HepG2 (cell line): Measurements from ENCODE around the gene CARD16.

Experiments
- ATM ChIP-seq: fragments of 450-650 bp; IDR thresholded peaks from 2 replicates; pipeline ENCODE4 v1.7.1; 2017; ENCODE audit warnings: mild to moderate bottlenecking, borderline replicate concordance
- HINFP ChIP-seq: sonication (generic); formaldehyde crosslinking; IDR thresholded peaks from 2 replicates; pipeline ENCODE4 v1.4.0; 2020; ENCODE audit warnings: low read depth, mild to moderate bottlenecking, missing genetic modification reagents
- POLR2AphosphoS5 ChIP-seq: IDR thresholded peaks from 2 replicates; pipeline ENCODE4 v1.6.1; 2012; ENCODE audit warnings: low read depth, low read length
- ZNF44 ChIP-seq: sonication (generic); formaldehyde crosslinking; IDR thresholded peaks from 2 replicates; pipeline ENCODE4 v1.5.1; 2020; ENCODE audit warnings: mild to moderate bottlenecking, missing genetic modification reagents
- ZNF776 ChIP-seq: sonication (generic); formaldehyde crosslinking; IDR thresholded peaks from 2 replicates; pipeline ENCODE4 v1.4.0; 2020; ENCODE audit warnings: mild to moderate bottlenecking, missing genetic modification reagents
- TF ChIP-seq, protein P1 (sequence below): sonication (generic); formaldehyde crosslinking; IDR thresholded peaks from 2 replicates; pipeline ENCODE4 v1.4.0; 2020; ENCODE audit warnings: mild to moderate bottlenecking, missing genetic modification reagents

GRCh38 chr11:105040703-105041102 lies 4.4 kb downstream of the CARD16 start:
- TF ChIP-seq ZNF776 (CRISPR knock-in tag), result no peak
- TF ChIP-seq, protein P1, sequence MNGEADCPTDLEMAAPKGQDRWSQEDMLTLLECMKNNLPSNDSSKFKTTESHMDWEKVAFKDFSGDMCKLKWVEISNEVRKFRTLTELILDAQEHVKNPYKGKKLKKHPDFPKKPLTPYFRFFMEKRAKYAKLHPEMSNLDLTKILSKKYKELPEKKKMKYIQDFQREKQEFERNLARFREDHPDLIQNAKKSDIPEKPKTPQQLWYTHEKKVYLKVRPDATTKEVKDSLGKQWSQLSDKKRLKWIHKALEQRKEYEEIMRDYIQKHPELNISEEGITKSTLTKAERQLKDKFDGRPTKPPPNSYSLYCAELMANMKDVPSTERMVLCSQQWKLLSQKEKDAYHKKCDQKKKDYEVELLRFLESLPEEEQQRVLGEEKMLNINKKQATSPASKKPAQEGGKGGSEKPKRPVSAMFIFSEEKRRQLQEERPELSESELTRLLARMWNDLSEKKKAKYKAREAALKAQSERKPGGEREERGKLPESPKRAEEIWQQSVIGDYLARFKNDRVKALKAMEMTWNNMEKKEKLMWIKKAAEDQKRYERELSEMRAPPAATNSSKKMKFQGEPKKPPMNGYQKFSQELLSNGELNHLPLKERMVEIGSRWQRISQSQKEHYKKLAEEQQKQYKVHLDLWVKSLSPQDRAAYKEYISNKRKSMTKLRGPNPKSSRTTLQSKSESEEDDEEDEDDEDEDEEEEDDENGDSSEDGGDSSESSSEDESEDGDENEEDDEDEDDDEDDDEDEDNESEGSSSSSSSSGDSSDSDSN (CRISPR knock-in tag), result no peak
- no peak for TF ChIP-seq HINFP
- no peak for TF ChIP-seq POLR2AphosphoS5
- TF ChIP-seq ZNF44, result no peak
- TF ChIP-seq ATM, result no peak
